Measurements from ENCODE around the gene ELFN2.

- TF ChIP-seq POLR2AphosphoS5 (IDR thresholded peaks at IDR 0.05) = no peak
- no peak for TF ChIP-seq CTCF (IDR thresholded peaks at IDR 0.05)
Measured at GRCh38 chr22:37319469-37319868, 107.8 kb downstream of the ELFN2 start.

Measured in prostate gland (tissue), 2 donors.